Stimulated activated naive CD8-positive, alpha-beta T cell treated with anti-CD3 and anti-CD28 coated beads, Interleukin-15, Interleukin-2, amounts not matched to agents 100 U/mL and 50 U/mL, for 24 hours (primary cell): Measurements from ENCODE around the gene POLG2.

Experiments
- ATAC-seq: fragments of 150-1000 bp; cut with Tn5 transposase; one replicate; pipeline ENCODE4 v1.10.0; 2021
- DNase-seq: peaks from one replicate; pipeline ENCODE4 v3.0.0; 2021

Gene POLG2

GRCh38 chr17:64496786-64497564, at the start of gene POLG2:
Gene POLG2 (minus strand): TSS chr17:64497054. CDS start chr17:64496968, 86 bp downstream.
- DNase-seq (peak; percentile 97), ATAC-seq (peak; percentile 88)

- no peak for DNase-seq
- no peak for ATAC-seq
Observed at GRCh38 chr17:64544742-64545141, 47.9 kb upstream of the POLG2 start.

GRCh38 chr17:64540118-64540776, 43.4 kb upstream of the POLG2 start:
- no peak for ATAC-seq
- no peak for DNase-seq

GRCh38 chr17:64538508-64539130, 41.8 kb upstream of the POLG2 start:
- no peak for ATAC-seq
- DNase-seq = no peak

- ATAC-seq (no peak), DNase-seq (no peak)
Observed at GRCh38 chr17:64537488-64537887, 40.6 kb upstream of the POLG2 start.

- no peak for DNase-seq
- no peak for ATAC-seq
Observed at GRCh38 chr17:64536913-64537312, 40.1 kb upstream of the POLG2 start.

- ATAC-seq = no peak
- DNase-seq = no peak
Observed at GRCh38 chr17:64535357-64535756, 38.5 kb upstream of the POLG2 start.

GRCh38 chr17:64534187-64534586, 37.3 kb upstream of the POLG2 start:
- no peak for ATAC-seq
- no peak for DNase-seq

GRCh38 chr17:64533784-64534183, 36.9 kb upstream of the POLG2 start:
- DNase-seq (no peak), ATAC-seq (no peak)

GRCh38 chr17:64532409-64532808, 35.6 kb upstream of the POLG2 start:
- DNase-seq (no peak), ATAC-seq (no peak)

- no peak for ATAC-seq
- DNase-seq = no peak
Observed at GRCh38 chr17:64531955-64532371, 35.1 kb upstream of the POLG2 start.

GRCh38 chr17:64529221-64529620, 32.4 kb upstream of the POLG2 start:
- no peak for ATAC-seq

GRCh38 chr17:64527914-64528313, 31.1 kb upstream of the POLG2 start:
- DNase-seq (no peak), ATAC-seq (no peak)

More at GRCh38 chr17:64529221-64529620, 32.4 kb upstream of the POLG2 start:
- DNase-seq = no peak

- ATAC-seq (no peak), DNase-seq (no peak)
Observed at GRCh38 chr17:64520359-64520758, 23.5 kb upstream of the POLG2 start.

- DNase-seq (no peak), ATAC-seq (no peak)
Observed at GRCh38 chr17:64519601-64520000, 22.7 kb upstream of the POLG2 start.

- DNase-seq (no peak), ATAC-seq (no peak)
Observed at GRCh38 chr17:64515829-64516228, 19.0 kb upstream of the POLG2 start.

GRCh38 chr17:64515419-64515818, 18.6 kb upstream of the POLG2 start:
- DNase-seq (no peak), ATAC-seq (no peak)

- ATAC-seq (no peak), DNase-seq (no peak)
Observed at GRCh38 chr17:64509179-64509578, 12.3 kb upstream of the POLG2 start.

- ATAC-seq = no peak
- DNase-seq = no peak
Observed at GRCh38 chr17:64508683-64509082, 11.8 kb upstream of the POLG2 start.

- DNase-seq (peak; percentile 38), ATAC-seq (peak; percentile 37)
Observed at GRCh38 chr17:64507413-64507782, 10.5 kb upstream of the POLG2 start.

GRCh38 chr17:64506576-64507412, 9.9 kb upstream of the POLG2 start, which contains the start of gene CEP95:
Gene CEP95 (plus strand): TSS chr17:64506977. CDS start chr17:64507098, 121 bp downstream.
- peak; percentile 77 for ATAC-seq
- DNase-seq = peak; percentile 96

GRCh38 chr17:64506201-64506575, 9.3 kb upstream of the POLG2 start, which contains the start of gene DDX5:
Gene DDX5 (minus strand): TSS chr17:64506289. CDS start chr17:64506119, 170 bp downstream.
- ATAC-seq (no peak), DNase-seq (peak; percentile 98)
